ENCODE results near the gene DCDC2B.
A peak's percentile ranks its signal among the peaks of the same experiment; 100 is the strongest.
"Not testable (repeated sequence)": the region's sequence is repeated elsewhere in the genome, so short reads cannot be mapped to it uniquely, and the experiment has no call there.

Gene DCDC2B

GRCh38 chr1:32208891-32209328 lies at the start of gene DCDC2B:
DCDC2B (plus strand) TSS chr1:32209089; CDS start chr1:32209094, 5 bp downstream.
- no peak for DNase-seq (ENCODE audit: low read depth in 3 of 3)

- no peak for DNase-seq (ENCODE audit: low read depth in 3 of 3)
Observed at GRCh38 chr1:32159189-32159588, 49.7 kb upstream of the DCDC2B start.

GRCh38 chr1:32163405-32163804 lies 45.5 kb upstream of the DCDC2B start:
- DNase-seq (ENCODE audit: low read depth in 3 of 3), result no peak

- DNase-seq (ENCODE audit: low read depth in 3 of 3), result not testable (repeated sequence)
Observed at GRCh38 chr1:32165633-32166032, 43.3 kb upstream of the DCDC2B start.

GRCh38 chr1:32170991-32171390 lies 37.9 kb upstream of the DCDC2B start:
- no peak for DNase-seq (ENCODE audit: low read depth in 3 of 3)

- no peak for DNase-seq (ENCODE audit: low read depth in 3 of 3)
Observed at GRCh38 chr1:32172621-32173245, 36.2 kb upstream of the DCDC2B start.

GRCh38 chr1:32178380-32179192 lies 30.3 kb upstream of the DCDC2B start:
- DNase-seq (ENCODE audit: low read depth in 3 of 3), result no peak

GRCh38 chr1:32179193-32179442 lies 29.8 kb upstream of the DCDC2B start:
- DNase-seq (ENCODE audit: low read depth in 3 of 3), result no peak

GRCh38 chr1:32179443-32180185 lies 29.3 kb upstream of the DCDC2B start, which contains the start of gene TXLNA:
TXLNA (plus strand) TSS chr1:32179675; CDS start chr1:32180346, 671 bp downstream.
- peak; percentile 82 to 90 (median 88) for DNase-seq (ENCODE audit: low read depth in 3 of 3)

GRCh38 chr1:32180186-32181060 lies 28.5 kb upstream of the DCDC2B start:
- DNase-seq (ENCODE audit: low read depth in 3 of 3), result no peak

- DNase-seq (ENCODE audit: low read depth in 3 of 3), result no peak
Observed at GRCh38 chr1:32181065-32181464, 27.8 kb upstream of the DCDC2B start.

GRCh38 chr1:32181563-32181962 lies 27.3 kb upstream of the DCDC2B start:
- no peak for DNase-seq (ENCODE audit: low read depth in 3 of 3)

- no peak for DNase-seq (ENCODE audit: low read depth in 3 of 3)
Observed at GRCh38 chr1:32182060-32182459, 26.8 kb upstream of the DCDC2B start.

- no peak for DNase-seq (ENCODE audit: low read depth in 3 of 3)
Observed at GRCh38 chr1:32184650-32185049, 24.2 kb upstream of the DCDC2B start.

GRCh38 chr1:32186077-32186476 lies 22.8 kb upstream of the DCDC2B start:
- no peak for DNase-seq (ENCODE audit: low read depth in 3 of 3)

GRCh38 chr1:32186491-32186890 lies 22.4 kb upstream of the DCDC2B start:
- DNase-seq (ENCODE audit: low read depth in 3 of 3), result no peak

GRCh38 chr1:32187850-32188249 lies 21.0 kb upstream of the DCDC2B start:
- no peak for DNase-seq (ENCODE audit: low read depth in 3 of 3)

- DNase-seq (ENCODE audit: low read depth in 3 of 3), result no peak
Observed at GRCh38 chr1:32192220-32192948, 16.5 kb upstream of the DCDC2B start.

- DNase-seq (ENCODE audit: low read depth in 3 of 3), result no peak
Observed at GRCh38 chr1:32194984-32195383, 13.9 kb upstream of the DCDC2B start.

GRCh38 chr1:32195531-32195930 lies 13.4 kb upstream of the DCDC2B start:
- no peak for DNase-seq (ENCODE audit: low read depth in 3 of 3)

Measured in stimulated activated CD4-positive, alpha-beta T cell treated with anti-CD3 and anti-CD28 coated beads, TNF-alpha, amount 100 ng/mL, for 48 hours (primary cell).